Ishikawa (cell line): ENCODE measurements around the gene MRGPRG.

ENCODE experiments used
- CEBPB ChIP-seq: IDR thresholded peaks from 2 replicates; pipeline ENCODE4 v1.6.1; 2012
- CREB1 ChIP-seq: IDR thresholded peaks from 2 replicates; pipeline ENCODE4 v1.6.1; 2012; ENCODE audit warnings: low read depth
- EGR1 ChIP-seq: IDR thresholded peaks from 2 replicates; pipeline ENCODE4 v1.6.1; 2012
- EP300 ChIP-seq: IDR thresholded peaks from 2 replicates; pipeline ENCODE4 v1.6.1; 2012; ENCODE audit warnings: borderline replicate concordance
- NFIC ChIP-seq: IDR thresholded peaks from 2 replicates; pipeline ENCODE4 v1.6.1; 2012
- RAD21 ChIP-seq: IDR thresholded peaks from 2 replicates; pipeline ENCODE4 v1.6.1; 2012; ENCODE audit warnings: low read depth
- REST ChIP-seq: IDR thresholded peaks from 2 replicates; pipeline ENCODE4 v1.6.1; 2012; ENCODE audit warnings: low read depth, mild to moderate bottlenecking
- TAF1 ChIP-seq: IDR thresholded peaks from 2 replicates; pipeline ENCODE4 v1.6.1; 2012; ENCODE audit warnings: low read depth, mild to moderate bottlenecking
- TCF12 ChIP-seq: IDR thresholded peaks from 2 replicates; pipeline ENCODE4 v1.6.1; 2012; ENCODE audit warnings: low read depth
- TEAD4 ChIP-seq: IDR thresholded peaks from 2 replicates; pipeline ENCODE4 v1.6.1; 2012
- YY1 ChIP-seq: IDR thresholded peaks from 2 replicates; pipeline ENCODE4 v1.6.1; 2012; ENCODE audit warnings: low read depth
- ZBTB7A ChIP-seq: IDR thresholded peaks from 2 replicates; pipeline ENCODE4 v1.6.1; 2012; ENCODE audit warnings: low read depth
- TF ChIP-seq, protein P1 (sequence below): IDR thresholded peaks from 2 replicates; pipeline ENCODE4 v1.6.1; 2012
- TF ChIP-seq, protein P2 (sequence below): IDR thresholded peaks from 2 replicates; pipeline ENCODE4 v1.6.1; 2012

GRCh38 chr11:3188496-3189195 lies 30.0 kb downstream of the MRGPRG start:
- TF ChIP-seq CEBPB = no peak
- no peak for TF ChIP-seq CREB1
- TF ChIP-seq, protein P1, sequence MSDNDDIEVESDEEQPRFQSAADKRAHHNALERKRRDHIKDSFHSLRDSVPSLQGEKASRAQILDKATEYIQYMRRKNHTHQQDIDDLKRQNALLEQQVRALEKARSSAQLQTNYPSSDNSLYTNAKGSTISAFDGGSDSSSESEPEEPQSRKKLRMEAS = no peak
- TF ChIP-seq TAF1 = no peak
- TF ChIP-seq, protein P2, sequence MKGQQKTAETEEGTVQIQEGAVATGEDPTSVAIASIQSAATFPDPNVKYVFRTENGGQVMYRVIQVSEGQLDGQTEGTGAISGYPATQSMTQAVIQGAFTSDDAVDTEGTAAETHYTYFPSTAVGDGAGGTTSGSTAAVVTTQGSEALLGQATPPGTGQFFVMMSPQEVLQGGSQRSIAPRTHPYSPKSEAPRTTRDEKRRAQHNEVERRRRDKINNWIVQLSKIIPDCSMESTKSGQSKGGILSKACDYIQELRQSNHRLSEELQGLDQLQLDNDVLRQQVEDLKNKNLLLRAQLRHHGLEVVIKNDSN = no peak
- TF ChIP-seq TEAD4 = no peak
- TF ChIP-seq EP300 = no peak
- TF ChIP-seq YY1 = no peak
- no peak for TF ChIP-seq RAD21
- TF ChIP-seq REST = no peak
- TF ChIP-seq ZBTB7A = no peak
- TF ChIP-seq EGR1 = peak; percentile 73
- no peak for TF ChIP-seq NFIC
- no peak for TF ChIP-seq TCF12
